Mesodermal cell (in vitro differentiated cells): ENCODE data around the gene NYNRIN.

Experiments
- H3K27ac ChIP-seq: 2 replicates; pipeline ENCODE4 v1.7.0; 2013; ENCODE audit warnings: mild to moderate bottlenecking, low read depth, low read length, moderate library complexity; ENCODE audit not compliant: severe bottlenecking
- H3K36me3 ChIP-seq: 2 replicates; pipeline ENCODE4 v1.7.1; 2013; ENCODE audit warnings: mild to moderate bottlenecking, low read length, moderate library complexity; ENCODE audit not compliant: control insufficient read depth, insufficient read depth
- H3K4me1 ChIP-seq: one replicate; pipeline ENCODE4 v1.7.1; 2013; ENCODE audit warnings: mild to moderate bottlenecking, low read length; ENCODE audit not compliant: insufficient read depth, control insufficient read depth, poor library complexity, severe bottlenecking
- H3K4me3 ChIP-seq: 2 replicates; pipeline ENCODE4 v1.7.0; 2013; ENCODE audit warnings: low read length, control low read depth, mild to moderate bottlenecking; ENCODE audit not compliant: insufficient read depth, poor library complexity, severe bottlenecking; ENCODE audit errors: extremely low read depth
- H3K9me3 ChIP-seq: 2 replicates; pipeline ENCODE4 v1.7.1; 2013; ENCODE audit warnings: mild to moderate bottlenecking, low read length, moderate library complexity; ENCODE audit not compliant: control insufficient read depth
- WGBS, 2 experiments: methylation state at CpG; one replicate each; pipeline ENCODE4 v1.1.5; 2013; ENCODE audit warnings: missing lambda C conversion rate in 2 of 2; ENCODE audit not compliant: insufficient coverage in 2 of 2; 5-methylcytosine and 5-hydroxymethylcytosine counted together

The NYNRIN gene

DNA sequence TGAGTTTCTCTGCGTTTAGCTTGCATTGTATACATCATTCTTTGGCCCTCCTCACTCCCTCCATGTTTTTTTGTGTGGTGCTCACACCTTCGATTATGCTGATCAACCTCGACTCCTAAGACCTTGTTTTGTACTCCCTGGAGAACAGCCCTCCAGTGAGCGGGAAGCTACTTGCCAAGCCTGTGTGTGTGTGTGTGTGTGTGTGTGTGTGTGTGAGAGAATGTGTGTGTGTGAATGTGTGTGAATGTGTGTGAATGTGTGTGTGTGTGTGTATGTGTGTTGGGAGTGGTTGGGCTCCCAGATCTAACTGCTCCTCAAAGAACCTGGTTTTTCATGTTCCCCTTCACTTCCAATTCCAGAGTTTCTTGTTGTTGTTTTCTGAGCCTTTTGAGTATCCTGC, 6.0 kb downstream of the NYNRIN start:
- Histone ChIP-seq H3K4me3 (no peak overlapping the region), H3K4me1 (peaks cover 11% of the 10 kb centered on the region)
- WGBS, 2 experiments, result 63 to 95% methylated on average over 1 to 3 of the region's 4 CpGs

DNA sequence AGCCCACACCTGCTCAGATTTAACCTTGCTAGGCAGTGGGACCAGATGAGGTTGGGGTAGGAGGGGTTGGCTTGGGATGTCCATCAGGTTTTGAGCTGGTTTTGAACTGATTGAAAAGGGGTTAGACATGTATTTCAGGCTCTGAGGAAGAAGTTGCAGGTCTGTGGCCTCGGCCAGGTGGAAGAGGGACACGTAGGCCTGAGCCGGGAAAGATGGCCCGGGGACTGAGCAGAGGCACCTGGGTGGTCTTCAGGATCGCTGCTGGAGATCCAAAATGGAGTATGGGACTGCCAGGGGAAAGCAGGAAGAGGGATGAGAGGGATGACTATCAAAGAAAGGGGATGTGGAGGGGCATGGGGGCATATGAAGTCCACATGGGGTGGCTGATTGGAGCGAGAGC, 7.6 kb downstream of the NYNRIN start:
- no peak overlapping the region for H3K27ac ChIP-seq
- peaks cover 24% of the 10 kb centered on the region for H3K36me3 ChIP-seq
- 97 to 98% methylated on average over 5 to 6 of the region's 6 CpGs for WGBS, 2 experiments
- peaks cover 6% of the 10 kb centered on the region for H3K4me1 ChIP-seq
- H3K4me3 ChIP-seq, result no peak overlapping the region
- no peaks in the 10 kb centered on the region for H3K9me3 ChIP-seq

More for the DNA sequence above, 6.0 kb downstream of the NYNRIN start:
- H3K27ac ChIP-seq, result no peak overlapping the region
- peaks cover 18% of the 10 kb centered on the region for H3K36me3 ChIP-seq
- no peaks in the 10 kb centered on the region for H3K9me3 ChIP-seq

GRCh38 chr14:24407608-24408325, 9.0 kb downstream of the NYNRIN start:
- Histone ChIP-seq H3K4me3 (no peak overlapping the region), H3K36me3 (peaks cover 35% of the 10 kb centered on the region), H3K4me1 (peaks cover 6% of the 10 kb centered on the region), H3K9me3 (no peaks in the 10 kb centered on the region), H3K27ac (no peak overlapping the region)
- 92 to 99% methylated on average over 11 to 17 of the region's 18 CpGs for WGBS, 2 experiments

DNA sequence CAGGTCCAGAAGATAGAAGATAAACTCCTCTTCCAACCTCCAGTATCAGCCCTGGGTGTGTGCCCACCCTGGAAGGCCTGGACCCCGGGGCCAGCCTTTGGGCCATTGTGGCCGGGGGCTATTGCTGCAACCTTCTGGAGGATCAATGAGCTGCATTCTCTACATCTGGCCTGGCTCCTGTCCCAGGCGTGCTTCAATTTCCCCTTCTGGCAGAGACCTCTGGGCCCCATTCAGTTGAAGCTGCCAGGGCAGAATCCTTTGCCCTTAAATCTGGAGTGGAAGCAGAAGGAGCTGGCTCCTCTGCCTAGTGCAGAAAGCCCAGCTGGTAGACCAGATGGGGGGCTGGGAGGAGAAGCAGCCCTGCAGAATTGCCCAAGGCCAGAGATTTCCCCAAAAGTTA, 10.0 kb downstream of the NYNRIN start:
- Histone ChIP-seq H3K36me3 (peaks cover 45% of the 10 kb centered on the region), H3K4me1 (peaks cover 3% of the 10 kb centered on the region), H3K9me3 (no peaks in the 10 kb centered on the region), H3K4me3 (no peak overlapping the region), H3K27ac (no peak overlapping the region)
- WGBS, 2 experiments, result 95 to 96% methylated on average over 3 of the region's 3 CpGs

- WGBS, 2 experiments, result 87 to 98% methylated on average over 4 to 5 of the region's 6 CpGs
- Histone ChIP-seq H3K4me3 (no peak overlapping the region), H3K4me1 (no peaks in the 10 kb centered on the region), H3K27ac (no peak overlapping the region), H3K9me3 (no peaks in the 10 kb centered on the region), H3K36me3 (peaks cover 49% of the 10 kb centered on the region)
Measured at GRCh38 chr14:24409192-24409591, 10.4 kb downstream of the NYNRIN start.

GRCh38 chr14:24409956-24410355, 11.2 kb downstream of the NYNRIN start:
- Histone ChIP-seq H3K4me1 (no peaks in the 10 kb centered on the region), H3K4me3 (no peak overlapping the region), H3K9me3 (no peaks in the 10 kb centered on the region), H3K27ac (no peak overlapping the region), H3K36me3 (peaks cover 54% of the 10 kb centered on the region)
- 94 to 98% methylated on average over 10 of the region's 10 CpGs for WGBS, 2 experiments

DNA sequence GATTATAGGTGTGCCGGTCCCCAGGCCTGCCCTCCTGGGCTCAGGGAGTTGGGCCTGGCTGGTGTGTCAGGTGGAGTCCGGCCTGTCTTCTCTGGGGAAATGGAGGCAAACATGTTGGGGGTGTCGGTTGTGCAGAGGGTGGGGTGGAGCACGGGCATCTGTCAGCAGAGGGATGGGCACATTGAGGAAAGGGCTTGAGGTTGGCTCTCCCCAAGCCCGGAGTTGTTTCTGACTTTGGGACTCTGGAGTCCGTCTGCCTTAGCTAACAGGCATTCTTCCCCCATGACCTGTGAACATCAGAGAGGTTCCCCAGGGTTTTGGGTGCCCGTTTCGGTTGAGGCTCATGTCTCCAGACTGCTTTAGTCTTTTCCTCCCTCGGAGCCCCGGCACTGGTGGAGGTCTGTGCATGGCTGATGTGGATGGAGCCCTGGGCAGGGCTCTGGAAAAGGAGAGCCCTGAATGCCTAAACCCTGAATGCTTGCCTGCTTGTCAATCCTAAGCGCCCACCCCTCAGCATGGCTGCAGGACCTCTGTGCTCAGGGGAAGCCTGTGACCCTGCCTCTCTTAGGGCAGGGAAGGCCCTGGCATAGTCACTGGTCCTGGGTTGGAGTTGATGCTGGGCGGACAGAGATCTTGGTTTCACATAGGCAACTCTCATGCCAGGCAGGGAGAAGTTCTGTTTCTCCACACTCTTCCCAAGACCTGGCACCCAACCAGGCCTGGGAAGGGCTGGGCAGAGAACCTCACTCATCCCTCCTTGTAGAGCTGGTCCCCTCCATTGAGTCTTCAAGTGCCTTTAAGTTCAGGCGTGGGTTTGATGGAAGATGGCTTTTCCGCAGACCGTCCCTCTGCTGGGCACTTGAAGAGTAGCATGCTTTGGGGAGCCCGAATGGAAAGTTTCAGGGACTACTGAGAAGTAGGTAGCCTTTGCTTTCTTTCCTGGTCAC, 12.9 kb downstream of the NYNRIN start:
- Histone ChIP-seq H3K27ac (no peak overlapping the region), H3K36me3 (peaks cover 54% of the 10 kb centered on the region), H3K4me3 (no peak overlapping the region), H3K9me3 (no peaks in the 10 kb centered on the region), H3K4me1 (no peaks in the 10 kb centered on the region)
- WGBS, 2 experiments, result 75 to 86% methylated on average over 11 to 15 of the region's 16 CpGs

GRCh38 chr14:24414077-24414476, 15.3 kb downstream of the NYNRIN start:
- no peak overlapping the region for H3K27ac ChIP-seq
- H3K9me3 ChIP-seq, result no peaks in the 10 kb centered on the region
- WGBS, 2 experiments, result no CpG with 5 or more reads among the region's 1 CpG
- no peak overlapping the region for H3K4me3 ChIP-seq
- no peaks in the 10 kb centered on the region for H3K4me1 ChIP-seq
- peaks cover 41% of the 10 kb centered on the region for H3K36me3 ChIP-seq

GRCh38 chr14:24414732-24415420, 16.1 kb downstream of the NYNRIN start:
- WGBS, 2 experiments, result 92 to 93% methylated on average over 13 of the region's 15 CpGs

GRCh38 chr14:24415421-24416253, 16.8 kb downstream of the NYNRIN start:
- Histone ChIP-seq H3K4me3 (no peak overlapping the region), H3K9me3 (no peaks in the 10 kb centered on the region), H3K27ac (no peak overlapping the region), H3K4me1 (no peaks in the 10 kb centered on the region), H3K36me3 (peaks cover 36% of the 10 kb centered on the region)
- WGBS, 2 experiments, result 95% methylated on average over 19 of the region's 25 CpGs

More at GRCh38 chr14:24414732-24415420, 16.1 kb downstream of the NYNRIN start:
- Histone ChIP-seq H3K36me3 (peaks cover 36% of the 10 kb centered on the region), H3K4me3 (no peak overlapping the region), H3K9me3 (no peaks in the 10 kb centered on the region), H3K27ac (no peak overlapping the region), H3K4me1 (no peaks in the 10 kb centered on the region)
